A549 treated with CORT108297 at 1 μM for 4 hours (cell line): ENCODE results near the gene STK26. TPM values are rescaled to one million over a fixed set of nuclear protein-coding genes. Genes with fewer than 3 reads are reported as not detected.

Experiments
- total RNA-seq: library from RNA; stranded (reverse); fragments of 200-300 nt; extraction: Qiagen RNA extraction; gene quantifications from 5 replicates; pipeline ENCODE4 v1.2.3, GENCODE V29; 2022

The STK26 gene
- total RNA-seq: 8.3 to 12.1 TPM (median 9.9 TPM) in 5 replicates

GRCh38 chrX:132022967-132023895, at the start of gene STK26:
Gene STK26 (plus strand): TSS chrX:132023302. CDS start chrX:132023618, 316 bp downstream.

Other genes starting within 250 kb of the STK26 start
- gene FRMD7, start 104.7 kb downstream of the STK26 start, total RNA-seq: not detected in 5 replicates
- 22.6 to 50.2 TPM (median 27.7 TPM) in 5 replicates for gene RAP2C, start 196.1 kb downstream of the STK26 start, total RNA-seq